ENCODE data around the gene SOX6. TPM values are rescaled to one million over a fixed set of nuclear protein-coding genes. Genes with fewer than 3 reads are reported as not detected.

SOX6 gene
- total RNA-seq, 1 experiment from 2014 or later: 5.1 TPM

- POLR2A ChIA-PET (ENCODE audit: unreplicated experiment): no interaction called here
Observed at GRCh38 chr11:16114978-16115871, 241.1 kb downstream of the SOX6 start.

GRCh38 chr11:16114431-16114830 is 241.9 kb downstream of the SOX6 start:
- Histone ChIP-seq H3K36me3 (ENCODE audit: low read depth) (no peaks in the 10 kb centered on the region), H2AFZ (no peak overlapping the region), H4K20me1 (ENCODE audit: insufficient read depth) (no peaks in the 10 kb centered on the region), H3F3A (ENCODE audit: insufficient read depth, low read depth) (no peaks in the 10 kb centered on the region), H3K79me2 (ENCODE audit: low read depth) (no peaks in the 10 kb centered on the region), H3K4me3 (no peak overlapping the region), H3K9me2 (ENCODE audit: insufficient read depth) (no peaks in the 10 kb centered on the region; the same call in 1 of the 2 replicates), H3K27me3 (ENCODE audit: insufficient read depth, low read depth) (no peaks in the 10 kb centered on the region), H3K27ac (no peak overlapping the region), H3K9me3 (ENCODE audit: insufficient read depth, low read depth) (no peaks in the 10 kb centered on the region), H3K4me2 (no peak overlapping the region), H3K4me1 (replicated peaks; ENCODE audit: insufficient read depth) (no peaks in the 10 kb centered on the region)
- TF ChIP-seq EZH2 (IDR thresholded peaks at IDR 0.05; ENCODE audit: low read depth): no peak
- TF ChIP-seq, protein P1, sequence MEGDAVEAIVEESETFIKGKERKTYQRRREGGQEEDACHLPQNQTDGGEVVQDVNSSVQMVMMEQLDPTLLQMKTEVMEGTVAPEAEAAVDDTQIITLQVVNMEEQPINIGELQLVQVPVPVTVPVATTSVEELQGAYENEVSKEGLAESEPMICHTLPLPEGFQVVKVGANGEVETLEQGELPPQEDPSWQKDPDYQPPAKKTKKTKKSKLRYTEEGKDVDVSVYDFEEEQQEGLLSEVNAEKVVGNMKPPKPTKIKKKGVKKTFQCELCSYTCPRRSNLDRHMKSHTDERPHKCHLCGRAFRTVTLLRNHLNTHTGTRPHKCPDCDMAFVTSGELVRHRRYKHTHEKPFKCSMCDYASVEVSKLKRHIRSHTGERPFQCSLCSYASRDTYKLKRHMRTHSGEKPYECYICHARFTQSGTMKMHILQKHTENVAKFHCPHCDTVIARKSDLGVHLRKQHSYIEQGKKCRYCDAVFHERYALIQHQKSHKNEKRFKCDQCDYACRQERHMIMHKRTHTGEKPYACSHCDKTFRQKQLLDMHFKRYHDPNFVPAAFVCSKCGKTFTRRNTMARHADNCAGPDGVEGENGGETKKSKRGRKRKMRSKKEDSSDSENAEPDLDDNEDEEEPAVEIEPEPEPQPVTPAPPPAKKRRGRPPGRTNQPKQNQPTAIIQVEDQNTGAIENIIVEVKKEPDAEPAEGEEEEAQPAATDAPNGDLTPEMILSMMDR (conservative IDR thresholded peaks at IDR 0.05): no peak
- BruUV-seq (replicated peaks): no TSS peak
- POLR2A ChIA-PET (ENCODE audit: unreplicated experiment): no interaction called here
- DNase-seq: no peak
- CTCF ChIA-PET: no interaction called here
- intact Hi-C loops (cut with micrococcal nuclease; ENCODE audit: unreplicated experiment): no loop called here

More at GRCh38 chr11:16114978-16115871, 241.1 kb downstream of the SOX6 start:
- CTCF ChIA-PET: no interaction called here
- no peak overlapping the region for H3K4me3 ChIP-seq
- H3K4me1 ChIP-seq (replicated peaks; ENCODE audit: insufficient read depth): no peaks in the 10 kb centered on the region
- intact Hi-C loops (cut with micrococcal nuclease; ENCODE audit: unreplicated experiment): no loop called here
- H4K20me1 ChIP-seq (ENCODE audit: insufficient read depth): no peaks in the 10 kb centered on the region
- H2AFZ ChIP-seq: no peak overlapping the region
- no peak overlapping the region for H3K27ac ChIP-seq
- no TSS peak for BruUV-seq (replicated peaks)
- no peaks in the 10 kb centered on the region for H3K27me3 ChIP-seq (ENCODE audit: insufficient read depth, low read depth)
- DNase-seq: no peak
- H3K4me2 ChIP-seq: no peak overlapping the region
- TF ChIP-seq, protein P1 (conservative IDR thresholded peaks at IDR 0.05): no peak
- TF ChIP-seq EZH2 (IDR thresholded peaks at IDR 0.05; ENCODE audit: low read depth): no peak
- no peaks in the 10 kb centered on the region; the same call in 1 of the 2 replicates for H3K9me2 ChIP-seq (ENCODE audit: insufficient read depth)
- no peaks in the 10 kb centered on the region for H3F3A ChIP-seq (ENCODE audit: insufficient read depth, low read depth)
- no peaks in the 10 kb centered on the region for H3K79me2 ChIP-seq (ENCODE audit: low read depth)
- no peaks in the 10 kb centered on the region for H3K9me3 ChIP-seq (ENCODE audit: insufficient read depth, low read depth)
- no peaks in the 10 kb centered on the region for H3K36me3 ChIP-seq (ENCODE audit: low read depth)

GRCh38 chr11:16111690-16112089 is 244.7 kb downstream of the SOX6 start:
- Histone ChIP-seq H3K36me3 (ENCODE audit: low read depth) (no peaks in the 10 kb centered on the region), H3K4me2 (no peak overlapping the region), H3K9me3 (ENCODE audit: insufficient read depth, low read depth) (no peaks in the 10 kb centered on the region), H3K79me2 (ENCODE audit: low read depth) (no peaks in the 10 kb centered on the region), H3F3A (ENCODE audit: insufficient read depth, low read depth) (no peaks in the 10 kb centered on the region), H2AFZ (no peak overlapping the region), H3K9me2 (ENCODE audit: insufficient read depth) (no peaks in the 10 kb centered on the region; the same call in 1 of the 2 replicates), H3K4me3 (no peak overlapping the region), H4K20me1 (ENCODE audit: insufficient read depth) (no peaks in the 10 kb centered on the region), H3K27ac (no peak overlapping the region), H3K4me1 (replicated peaks; ENCODE audit: insufficient read depth) (no peaks in the 10 kb centered on the region), H3K27me3 (ENCODE audit: insufficient read depth, low read depth) (no peaks in the 10 kb centered on the region)
- DNase-seq: no peak
- no TSS peak for BruUV-seq (replicated peaks)
- ChIA-PET POLR2A (ENCODE audit: unreplicated experiment) (no interaction called here), CTCF (no interaction called here)
- TF ChIP-seq, protein P1 (conservative IDR thresholded peaks at IDR 0.05): no peak
- no peak for TF ChIP-seq EZH2 (IDR thresholded peaks at IDR 0.05; ENCODE audit: low read depth)
- intact Hi-C loops (cut with micrococcal nuclease; ENCODE audit: unreplicated experiment): no loop called here
